ENCODE data around the gene METTL2B. TPM values are rescaled to one million over a fixed set of nuclear protein-coding genes. Genes with fewer than 3 reads are reported as not detected.

Gene METTL2B
- 46.6 TPM for total RNA-seq

DNA sequence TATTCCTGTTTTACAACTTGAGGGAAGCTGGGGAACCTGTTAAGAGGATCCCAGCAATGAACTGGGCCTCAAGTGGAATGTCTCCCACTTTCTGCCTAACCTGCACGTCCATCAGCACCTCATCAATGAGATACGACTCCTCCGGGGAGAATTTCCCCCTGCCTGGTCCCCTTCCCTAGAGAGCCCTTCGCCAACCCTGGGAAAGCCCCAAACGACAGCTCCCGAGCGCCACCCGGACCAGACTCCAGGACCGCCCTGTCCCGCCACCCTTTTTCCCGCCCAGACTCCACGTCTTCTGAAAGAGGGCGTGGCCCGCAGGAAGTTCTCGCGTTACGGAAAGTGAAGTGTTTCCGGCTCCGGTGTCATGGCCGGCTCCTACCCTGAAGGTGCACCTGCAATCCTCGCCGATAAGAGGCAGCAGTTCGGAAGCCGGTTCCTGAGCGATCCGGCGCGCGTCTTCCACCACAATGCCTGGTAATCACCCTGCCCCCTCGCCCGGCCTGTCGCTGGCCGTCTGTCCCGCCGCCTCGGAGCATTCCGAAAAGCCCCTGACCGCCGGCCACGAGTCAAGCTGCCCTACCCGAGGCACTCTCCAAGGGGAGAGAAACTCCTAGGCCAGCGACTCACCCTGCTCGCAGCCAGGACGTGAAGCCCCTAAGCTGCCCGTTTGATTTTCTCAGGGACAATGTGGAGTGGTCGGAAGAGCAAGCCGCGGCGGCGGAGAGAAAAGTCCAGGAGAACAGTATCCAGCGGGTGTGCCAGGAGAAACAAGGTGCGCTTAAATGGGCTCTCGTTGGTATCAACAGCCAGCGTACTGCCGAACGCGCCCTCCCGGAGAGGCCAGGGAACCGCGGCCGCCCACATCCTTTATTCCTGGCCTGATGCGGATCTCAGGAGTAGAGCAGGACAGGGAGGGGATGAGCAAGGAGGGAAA lies at the start of gene METTL2B:
Gene METTL2B, plus strand, starts transcription at position 347 of the 934 bp plus-strand sequence. Its CDS starts 18 bp downstream, at position 365.

DNA sequence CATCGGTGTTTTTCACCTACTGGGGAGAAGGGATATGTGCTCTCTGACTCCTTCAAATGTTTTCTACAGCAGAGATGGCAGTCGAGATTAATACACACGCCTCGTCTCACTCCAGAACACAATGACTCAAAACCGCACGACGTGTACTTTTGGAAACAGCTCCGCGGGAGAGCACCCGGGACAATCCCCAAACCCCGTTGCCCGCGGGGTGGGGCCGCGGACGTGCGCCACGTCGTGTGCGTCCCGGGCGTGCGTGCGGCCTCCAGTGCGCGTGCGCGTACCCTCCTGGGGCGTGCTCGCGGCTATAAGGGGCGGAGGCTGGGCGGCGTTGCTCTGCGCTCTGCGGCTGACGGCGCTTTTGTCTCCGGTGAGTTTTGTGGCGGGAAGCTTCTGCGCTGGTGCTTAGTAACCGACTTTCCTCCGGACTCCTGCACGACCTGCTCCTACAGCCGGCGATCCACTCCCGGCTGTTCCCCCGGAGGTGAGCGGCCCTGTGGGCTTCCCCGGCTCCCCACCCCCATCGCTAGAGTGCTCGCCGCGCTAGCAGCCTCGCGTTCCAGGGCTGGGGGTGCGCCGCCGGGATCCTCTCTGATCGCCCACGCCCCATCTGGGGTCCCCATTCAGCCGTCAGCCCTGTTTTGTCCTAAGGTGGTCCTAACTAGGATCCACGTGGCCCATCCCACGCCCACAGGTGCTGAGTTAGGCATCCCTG lies 20.8 kb upstream of the METTL2B start, which contains the start of gene HILPDA:
Gene HILPDA, plus strand, starts transcription at position 336 of the 712 bp plus-strand sequence. CDS start 1,391 bp downstream, outside the sequence.

Small RNA genes within 50 kb of the gene (small RNA-seq; reads per million reads assigned to genes)
- not detected for gene AC010655.1
- not detected for gene AC010655.2
- gene RF00017 = not detected
- gene RNU7-54P = not detected

Other genes with a start within 250 kb of the METTL2B start
- not detected for gene LEP, start 235.5 kb upstream of the METTL2B start, total RNA-seq
- gene RBM28, start 132.8 kb upstream of the METTL2B start, total RNA-seq = 17.1 TPM
- 7.2 TPM for gene PRRT4, start 115.1 kb upstream of the METTL2B start, total RNA-seq
- 31.8 TPM for gene IMPDH1, start 66.8 kb upstream of the METTL2B start, total RNA-seq
- 17.5 TPM for gene HILPDA, start 20.9 kb upstream of the METTL2B start, total RNA-seq
- 0.92 TPM for gene GARIN1A, start 195.5 kb downstream of the METTL2B start, total RNA-seq

All from diencephalon (tissue), 1 donor.